Activated T-cell treated with anti-CD3 and anti-CD28 coated beads for 24 hours (primary cell): ENCODE measurements around the gene COPRS.

ENCODE experiments used
- DNase-seq: peaks from one replicate; pipeline ENCODE4 v3.0.0-alpha.2; 2020; ENCODE audit warnings: low read depth

The COPRS gene, protein sequence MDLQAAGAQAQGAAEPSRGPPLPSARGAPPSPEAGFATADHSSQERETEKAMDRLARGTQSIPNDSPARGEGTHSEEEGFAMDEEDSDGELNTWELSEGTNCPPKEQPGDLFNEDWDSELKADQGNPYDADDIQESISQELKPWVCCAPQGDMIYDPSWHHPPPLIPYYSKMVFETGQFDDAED

DNA sequence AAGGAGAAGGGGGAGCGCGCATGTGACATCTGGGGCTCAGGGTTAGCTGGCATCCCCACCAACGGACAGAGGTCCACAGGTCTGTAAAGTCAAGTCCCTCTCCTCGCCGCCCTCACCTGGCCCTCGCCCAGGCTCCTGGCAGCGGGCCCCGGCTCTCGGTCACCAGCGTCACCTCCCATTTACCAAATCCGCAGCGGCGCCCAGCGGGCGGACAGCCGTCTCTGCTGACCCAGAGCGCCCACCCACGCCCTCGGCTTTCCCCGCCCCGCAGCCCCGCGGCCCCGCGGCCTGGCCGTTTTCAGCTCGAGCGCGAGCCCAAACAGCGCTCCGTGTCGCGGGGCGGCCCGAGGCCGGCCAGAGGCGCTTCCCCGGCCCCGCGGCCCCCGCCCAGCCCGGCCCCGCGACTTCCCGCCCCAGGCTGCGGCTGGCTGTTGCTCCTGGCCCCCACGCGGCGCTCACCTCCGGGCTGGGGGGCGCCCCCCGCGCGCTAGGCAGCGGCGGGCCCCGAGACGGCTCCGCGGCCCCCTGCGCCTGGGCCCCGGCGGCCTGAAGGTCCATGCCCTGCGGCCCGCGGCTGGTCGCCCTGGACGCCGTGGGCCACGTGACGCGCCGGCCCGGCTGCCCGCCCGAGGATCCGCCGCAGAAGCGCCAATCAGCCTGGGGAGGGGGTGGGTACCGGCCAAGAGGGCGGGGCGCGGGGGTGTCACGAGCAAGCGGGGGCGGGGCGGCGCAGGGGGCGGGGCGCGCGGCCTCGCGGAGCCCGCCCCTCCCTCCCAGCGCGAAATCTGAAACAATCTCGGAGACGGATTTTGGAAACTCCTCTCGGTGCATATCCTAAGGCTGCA is at the start of gene COPRS:
Gene COPRS, minus strand, starts transcription at position 603 of the 845 bp plus-strand sequence. Its CDS starts 45 bp downstream, at position 558.
- DNase-seq, result peak; percentile 69

DNA sequence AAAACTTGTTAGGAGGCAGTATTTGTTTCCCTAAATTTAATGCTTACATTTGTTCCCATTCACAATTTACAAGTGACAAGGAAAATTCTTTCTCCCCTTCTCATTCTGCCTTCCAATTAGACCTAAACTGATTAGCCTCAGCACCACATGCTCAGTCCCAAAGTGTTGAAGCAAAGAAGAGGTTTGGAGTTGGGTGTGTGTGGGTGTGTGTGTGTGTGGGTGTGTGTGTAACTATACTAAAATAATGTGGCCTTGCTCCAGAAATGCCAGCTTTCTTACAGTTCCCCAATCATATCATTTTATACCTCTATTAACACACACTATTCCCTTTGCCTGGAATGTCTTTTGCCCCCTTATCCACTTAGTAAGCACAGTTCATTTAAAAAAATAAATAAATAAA is 49.3 kb upstream of the COPRS start:
- DNase-seq, result no peak

DNA sequence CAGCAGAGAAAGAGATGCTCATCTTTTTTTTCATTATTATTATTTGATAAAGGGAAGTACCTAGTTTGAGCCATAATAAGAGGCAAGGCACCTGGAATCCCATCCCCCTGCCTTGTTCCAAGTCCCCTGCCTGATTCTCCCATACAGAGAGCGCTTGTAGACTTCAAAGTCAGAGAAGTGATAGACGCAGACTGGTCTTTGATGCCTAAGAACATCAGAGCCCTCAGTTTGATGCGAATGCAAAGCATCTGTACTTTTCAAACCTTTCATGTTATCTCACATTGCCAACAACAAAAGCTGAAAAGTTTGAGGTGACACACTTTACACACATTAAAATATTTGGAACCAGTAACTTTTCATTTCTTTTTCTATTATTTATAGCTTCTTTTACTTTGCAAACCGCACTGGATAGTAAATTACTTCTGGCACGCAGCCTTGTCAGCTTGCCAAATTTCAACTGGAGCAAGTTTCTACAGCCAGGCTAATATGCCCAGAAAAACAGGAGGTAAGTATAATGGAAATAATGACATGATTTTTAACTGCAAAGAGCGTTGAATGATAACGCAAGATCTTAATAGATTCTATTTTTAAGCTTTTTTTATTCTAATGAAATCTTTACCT is 48.4 kb upstream of the COPRS start:
- no peak for DNase-seq

DNA sequence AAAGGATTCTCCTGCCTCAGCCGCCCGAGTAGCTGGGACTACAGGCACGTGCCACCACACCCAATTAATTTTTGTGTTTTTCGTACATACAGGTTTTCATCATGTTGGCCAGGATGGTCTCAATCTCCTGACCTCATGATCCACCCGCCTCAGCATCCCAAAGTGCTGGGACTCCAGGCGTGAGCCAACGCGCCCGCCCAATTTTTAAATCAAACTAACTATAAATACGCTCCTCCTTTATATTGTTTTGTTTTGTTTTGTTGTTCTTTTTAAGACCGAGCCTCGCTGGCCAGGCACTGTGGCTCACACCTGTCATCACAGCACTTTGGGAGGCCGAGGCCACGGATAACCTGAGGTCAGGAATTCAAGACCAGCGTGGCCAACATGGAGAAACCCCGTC is 44.4 kb upstream of the COPRS start:
- no peak for DNase-seq

DNA sequence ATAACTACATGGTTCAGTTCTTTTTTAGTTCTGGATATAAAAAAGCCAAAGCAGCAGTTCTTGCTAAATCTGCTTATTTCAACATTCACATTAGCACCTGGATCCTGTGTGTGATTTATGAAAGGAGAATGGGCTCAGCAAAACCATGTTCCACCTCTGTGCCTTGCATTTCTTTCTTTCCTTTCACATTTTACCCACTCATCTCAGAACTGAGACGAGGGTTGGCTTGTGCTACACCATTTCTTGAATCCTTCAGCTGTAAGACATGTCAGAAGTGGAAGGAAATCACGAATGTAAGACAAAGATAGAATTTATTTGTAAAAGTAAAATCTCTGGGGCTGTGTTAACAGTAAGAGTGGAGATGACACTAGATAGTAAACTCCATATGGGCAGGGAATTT is 43.6 kb upstream of the COPRS start:
- no peak for DNase-seq

DNA sequence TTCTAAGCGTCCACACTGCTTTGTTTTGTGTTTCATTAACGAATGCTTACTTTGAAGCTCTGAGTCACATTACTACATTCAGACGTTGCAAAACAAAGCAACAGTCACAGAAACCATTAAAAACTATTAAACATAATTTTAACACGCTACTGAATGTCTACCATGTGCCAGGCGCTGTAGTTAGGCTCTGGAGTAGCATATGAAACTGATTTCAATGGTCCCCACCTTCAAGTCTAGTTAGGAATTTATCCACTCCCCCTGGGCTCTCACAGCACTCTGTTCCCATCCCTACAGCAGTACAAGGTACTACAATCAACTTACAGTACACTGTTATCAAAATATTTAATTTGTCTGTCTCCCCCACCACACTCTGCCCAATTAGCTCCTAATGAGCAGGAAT is 41.8 kb upstream of the COPRS start:
- DNase-seq, result no peak

DNA sequence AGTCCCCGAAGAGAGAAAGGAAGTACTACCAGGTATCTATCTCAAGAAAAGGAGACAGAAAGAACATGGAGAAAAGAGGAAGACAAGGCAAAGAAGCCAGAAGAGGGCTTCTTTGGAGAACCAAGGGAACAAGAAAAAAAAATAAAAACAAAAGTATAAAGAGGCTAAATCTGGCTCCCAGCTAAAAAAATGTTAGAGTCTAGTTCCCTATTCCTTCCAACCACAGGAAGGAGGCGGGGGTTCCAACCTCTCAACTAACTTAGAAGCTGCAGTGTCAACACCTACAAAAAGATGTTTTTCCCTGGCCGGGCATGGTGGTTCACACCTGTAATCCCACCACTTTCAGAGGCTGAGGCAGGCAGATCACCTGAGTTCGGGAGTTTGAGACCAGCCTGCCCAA is 29.1 kb upstream of the COPRS start:
- no peak for DNase-seq

DNA sequence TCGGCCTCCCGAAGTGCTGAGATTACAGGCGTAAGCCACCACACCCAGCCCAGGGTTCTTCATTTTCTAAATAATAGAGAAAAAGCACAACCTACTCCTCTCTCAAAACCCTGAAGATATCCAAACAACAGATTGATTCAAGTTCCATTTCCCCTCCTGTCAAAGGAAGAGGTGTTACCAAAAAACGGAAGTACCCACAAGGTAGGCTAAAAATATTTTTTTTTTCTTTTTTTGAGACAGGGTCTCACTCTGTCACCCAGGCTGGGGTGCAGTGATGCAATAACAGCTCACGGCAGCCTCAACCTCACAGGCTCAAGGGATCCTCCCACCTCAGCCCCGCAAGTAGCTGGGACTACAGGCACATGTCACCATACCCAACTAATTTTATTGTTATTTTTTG is 23.5 kb upstream of the COPRS start:
- no peak for DNase-seq

DNA sequence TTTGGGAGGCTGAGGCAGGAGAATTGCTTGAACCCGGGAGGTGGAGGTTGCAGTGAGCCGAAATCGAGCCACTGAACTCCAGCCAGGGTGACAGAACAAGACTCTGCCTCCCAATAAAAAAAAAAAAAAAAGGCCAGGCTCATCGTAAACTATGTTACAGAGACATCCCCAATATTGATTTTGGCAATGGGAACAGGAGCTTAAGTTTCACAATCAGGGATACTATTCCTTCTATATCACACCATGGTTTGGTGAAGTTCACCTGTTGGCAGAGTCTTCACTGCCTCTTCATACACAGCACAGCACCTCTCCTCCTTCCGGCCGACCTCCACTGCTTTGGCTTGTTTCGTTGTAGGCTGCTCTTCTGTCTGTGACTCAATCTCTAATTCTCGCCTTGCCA is 21.3 kb upstream of the COPRS start:
- no peak for DNase-seq

DNA sequence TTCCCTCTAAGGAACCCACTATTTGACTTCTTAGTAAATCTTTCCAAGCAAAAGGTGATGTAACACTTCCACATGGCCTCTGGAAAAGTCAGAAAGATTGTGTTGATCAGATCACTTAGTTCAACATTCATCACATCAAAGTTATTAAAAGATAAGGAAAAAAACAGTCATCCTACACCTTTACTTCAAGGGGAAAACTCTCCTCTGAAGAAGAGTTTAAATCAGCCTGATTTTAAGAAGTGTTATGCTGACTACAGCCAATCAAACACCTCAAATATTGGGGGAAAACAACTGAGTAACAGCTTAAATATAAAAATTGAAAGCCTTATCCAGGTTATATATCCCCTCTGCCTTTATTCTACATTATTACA is 19.6 kb upstream of the COPRS start:
- DNase-seq, result no peak

DNA sequence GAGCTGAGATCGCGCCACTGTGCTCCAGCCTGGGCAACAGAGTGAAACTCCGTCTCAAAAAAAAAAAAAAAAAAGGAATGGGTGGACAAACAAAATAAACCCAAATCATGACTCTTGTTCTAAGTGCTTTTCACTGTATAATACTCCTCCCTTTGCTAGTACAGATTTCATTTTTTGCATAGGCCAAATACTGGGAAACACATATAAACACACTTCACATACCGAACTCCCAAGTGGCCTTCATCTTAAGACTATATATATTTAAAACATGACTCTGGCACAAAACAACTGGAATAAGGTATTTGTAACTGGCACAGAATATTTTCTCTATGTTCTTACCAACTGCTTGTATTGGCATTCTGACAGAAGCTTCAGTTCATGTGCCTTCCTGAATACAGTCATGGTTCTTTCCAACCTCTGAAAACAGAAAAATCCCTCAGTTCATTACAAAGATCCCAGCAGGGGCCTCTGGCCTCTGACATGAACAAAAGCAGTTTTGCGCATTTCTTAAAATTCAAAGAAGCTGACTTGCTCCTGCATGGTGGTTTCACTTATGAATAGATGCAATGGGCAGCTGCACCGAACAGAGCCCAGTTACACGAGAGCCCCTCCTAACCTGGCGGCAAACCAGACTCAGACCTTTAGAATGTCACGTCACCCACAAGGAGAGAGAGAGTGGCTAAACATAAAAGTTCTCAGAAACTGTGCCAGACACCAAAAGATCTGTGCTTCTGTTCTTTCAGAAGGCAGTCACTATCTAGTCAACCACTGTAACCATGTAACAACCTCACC is 19.1 kb upstream of the COPRS start:
- DNase-seq, result peak; percentile 30

DNA sequence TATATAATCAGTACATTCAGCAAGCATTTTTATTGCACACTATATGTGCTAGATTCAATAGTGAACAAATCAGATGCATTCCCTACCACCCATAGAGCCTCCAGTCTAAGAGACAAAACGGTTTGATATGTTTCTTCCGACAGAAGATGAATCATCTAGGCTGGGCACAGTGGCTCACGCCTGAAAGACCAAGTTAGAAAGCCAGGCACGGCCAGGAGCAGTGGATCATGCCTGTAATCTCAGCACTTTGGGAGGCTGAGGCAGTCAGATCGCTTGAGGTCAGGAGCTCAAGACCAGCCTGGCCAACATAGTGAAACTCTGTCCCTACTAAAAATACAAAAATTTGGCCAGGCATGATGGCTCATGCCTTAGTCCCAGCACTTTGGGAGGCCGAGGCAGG is 18.3 kb upstream of the COPRS start:
- DNase-seq, result no peak

DNA sequence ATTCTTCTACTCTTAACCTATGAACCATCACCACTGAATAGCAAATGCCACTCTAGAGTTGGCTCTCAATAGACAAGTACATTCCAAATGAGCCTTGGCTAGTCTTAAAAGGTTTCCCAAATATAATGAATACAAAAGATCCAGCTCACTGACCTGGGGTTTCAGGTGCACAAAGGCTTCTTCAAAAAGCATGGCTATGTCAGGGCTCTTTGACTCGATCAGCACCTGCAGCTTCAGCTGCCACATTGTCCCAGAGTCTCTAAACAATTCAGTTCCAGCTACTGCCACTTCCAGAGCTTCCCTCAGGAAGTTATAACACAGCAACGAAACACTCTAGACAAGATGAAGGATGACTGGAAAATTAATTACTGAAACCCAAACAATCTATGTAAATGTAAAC is 16.0 kb upstream of the COPRS start:
- no peak for DNase-seq

DNA sequence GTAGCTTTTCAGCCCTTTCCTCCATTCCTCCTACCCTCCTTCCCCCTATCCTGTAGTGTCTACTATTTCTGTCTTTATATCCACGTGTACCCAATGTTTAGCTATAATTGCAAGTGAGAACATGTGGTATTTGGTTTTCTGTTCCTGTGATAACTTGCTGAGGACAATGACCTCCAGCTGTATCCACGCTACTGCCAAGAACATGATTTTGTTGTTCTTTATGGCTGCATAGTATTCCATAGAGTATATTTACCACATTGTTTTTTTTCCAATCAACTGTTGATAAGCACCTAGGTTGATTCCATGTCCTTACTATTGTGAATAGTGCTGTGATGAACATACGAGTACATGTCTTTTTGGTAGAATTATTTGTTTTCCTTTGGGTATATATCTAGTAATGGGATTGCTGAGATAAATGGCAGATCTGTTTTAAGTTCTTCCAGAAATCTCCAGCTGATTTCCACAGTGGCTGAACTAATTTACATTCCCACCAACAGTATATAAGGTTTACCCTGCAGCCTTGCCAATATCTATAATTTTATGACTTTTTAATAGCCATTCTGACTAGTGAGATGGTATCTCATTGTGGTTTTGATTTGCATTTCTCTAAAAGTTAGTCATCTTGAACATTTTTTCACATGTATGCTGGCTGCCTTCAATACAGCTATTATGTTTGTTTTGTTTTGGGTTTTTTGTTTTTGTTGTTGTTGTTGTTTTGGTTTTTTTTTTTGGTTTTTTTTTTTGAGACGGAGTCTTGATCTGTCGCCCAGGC is 10.9 kb upstream of the COPRS start:
- DNase-seq, result no peak

DNA sequence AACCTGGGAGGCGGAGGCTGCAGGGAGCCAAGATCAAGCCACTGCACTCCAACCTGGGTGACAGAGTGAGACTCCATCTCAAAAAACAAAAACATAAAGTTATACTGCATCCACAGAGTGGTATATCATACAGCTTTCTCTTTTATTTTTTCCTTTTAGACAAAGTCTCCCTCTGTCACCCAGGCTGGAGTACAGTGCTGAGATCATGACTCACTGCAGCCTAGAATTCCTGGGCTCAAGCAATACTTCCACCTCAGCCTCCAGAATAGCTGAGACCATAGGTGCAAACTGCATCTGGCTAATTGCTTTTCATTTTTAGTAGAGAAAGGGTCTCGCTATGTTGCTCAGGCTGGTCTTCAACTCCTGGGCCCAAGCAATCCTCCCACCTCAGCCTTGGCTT is 10.0 kb upstream of the COPRS start:
- DNase-seq, result no peak

DNA sequence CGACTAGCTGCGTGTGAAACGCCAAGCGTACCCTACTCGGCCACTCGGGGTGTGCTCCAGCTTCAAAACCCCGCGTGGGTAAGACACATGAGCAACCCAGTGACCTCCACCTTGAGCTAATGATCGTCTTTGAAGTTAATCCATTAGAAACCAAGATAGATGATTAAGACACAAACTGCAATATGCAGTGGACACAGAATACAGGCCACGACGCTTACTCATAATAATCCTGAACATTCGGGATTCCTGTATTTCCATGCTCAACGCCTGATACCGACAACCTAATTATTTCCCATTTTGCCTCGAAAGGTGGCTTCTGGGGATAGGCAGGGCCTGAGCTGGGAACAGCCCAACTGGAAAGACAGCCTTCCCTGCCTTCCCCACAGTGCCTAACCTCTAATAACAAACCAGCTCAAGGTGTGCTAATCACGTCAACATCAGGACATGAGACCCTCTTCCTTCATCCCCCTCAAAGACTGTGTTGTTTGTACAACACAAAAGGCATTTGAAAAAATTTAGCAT is 504 bp upstream of the COPRS start:
- DNase-seq, result no peak

DNA sequence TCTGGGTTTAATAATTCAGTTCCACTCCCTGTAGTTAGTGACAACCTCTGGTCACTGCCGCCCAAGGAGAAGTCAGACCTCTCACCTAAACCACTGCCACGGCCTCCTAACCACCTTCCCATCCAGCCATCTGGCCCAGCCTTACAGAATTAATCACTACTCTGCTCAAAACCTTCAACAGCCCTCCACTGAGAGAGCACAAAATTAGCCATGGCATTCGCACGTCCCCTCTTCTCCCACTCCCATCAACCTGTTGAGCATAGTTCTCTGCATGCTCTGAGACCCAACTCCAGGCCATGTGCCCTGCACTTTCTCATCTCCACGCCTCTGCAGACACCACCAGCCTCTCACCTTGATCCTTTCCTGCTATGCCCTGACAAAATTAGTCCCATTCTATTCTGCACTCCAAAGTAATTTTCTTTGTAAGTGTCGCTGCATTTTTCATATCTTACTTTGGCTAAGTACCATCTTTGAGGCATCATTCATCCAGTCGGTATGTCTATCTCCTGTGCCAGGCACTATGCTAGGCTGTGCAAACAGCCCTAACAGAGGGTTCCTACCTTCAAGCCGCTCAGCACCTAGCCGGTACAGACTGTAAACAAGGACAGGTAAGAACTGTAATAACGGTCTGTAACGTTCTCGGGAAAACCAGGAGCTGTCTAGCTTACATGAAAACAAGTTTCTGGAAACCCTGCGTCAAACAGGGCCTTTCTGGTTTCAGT is 963 bp downstream of the COPRS start:
- no peak for DNase-seq

DNA sequence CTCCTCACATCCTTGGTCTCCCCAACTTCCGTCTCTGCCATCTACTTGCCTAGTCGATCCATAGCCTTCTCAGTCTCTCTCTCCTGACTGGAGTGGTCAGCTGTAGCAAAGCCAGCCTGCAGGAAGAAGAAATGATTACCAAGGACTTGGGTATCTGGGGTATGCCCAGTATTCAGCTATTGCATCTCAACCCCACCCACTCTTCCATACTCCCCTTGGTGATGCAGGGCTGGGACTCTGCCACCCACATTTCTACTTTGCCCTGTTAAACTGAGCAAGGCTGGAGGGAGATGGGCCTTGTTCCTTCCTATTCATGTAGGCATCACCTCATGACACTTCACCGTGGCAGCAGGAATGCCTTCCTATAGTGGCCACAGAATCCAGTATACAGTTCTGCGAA is 2.3 kb downstream of the COPRS start:
- no peak for DNase-seq

DNA sequence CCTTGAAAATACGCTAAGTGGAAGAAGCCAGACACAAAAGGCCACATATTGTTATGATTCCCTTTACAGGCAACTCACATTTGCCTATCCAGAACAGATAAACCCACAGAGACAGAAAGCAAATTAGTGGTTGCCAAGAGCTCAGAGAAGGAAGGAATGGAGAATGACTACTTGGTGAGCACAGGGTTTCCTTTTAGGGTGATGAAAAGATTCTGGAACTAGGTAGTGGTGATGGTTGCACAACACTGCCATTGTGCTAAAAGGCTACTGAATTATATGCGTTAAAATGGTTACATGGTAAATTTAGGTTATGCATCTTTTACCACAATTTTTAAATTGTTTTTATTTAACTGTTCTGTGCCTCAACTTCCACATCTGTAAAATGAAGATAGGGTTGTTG is 4.4 kb downstream of the COPRS start:
- no peak for DNase-seq

DNA sequence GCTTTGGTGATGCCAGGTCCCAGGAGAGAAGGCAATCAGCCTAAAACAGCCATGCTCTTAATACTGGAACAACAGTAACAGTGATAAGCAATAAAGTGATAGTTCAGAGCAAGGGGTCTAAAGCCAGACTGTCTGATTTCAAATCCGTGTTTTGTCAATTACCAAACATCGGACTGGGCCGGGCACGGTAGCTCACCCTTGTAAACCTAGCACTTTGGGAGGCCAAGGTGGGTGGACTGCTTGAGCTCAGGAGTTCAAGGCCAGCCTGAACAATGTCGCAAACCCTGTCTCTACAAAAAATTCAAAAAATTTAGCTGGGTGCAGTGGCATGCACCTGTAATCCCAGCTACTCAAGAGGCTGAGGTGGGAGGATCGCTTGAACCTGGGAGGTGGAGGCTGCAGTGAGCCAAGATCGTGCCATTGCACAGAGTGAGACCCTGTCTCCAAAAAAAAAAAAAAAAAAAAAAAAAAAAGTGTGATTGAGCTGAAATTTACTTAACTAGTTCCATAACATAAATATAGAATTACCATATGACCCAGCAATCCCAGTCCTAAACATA is 5.1 kb downstream of the COPRS start:
- no peak for DNase-seq

DNA sequence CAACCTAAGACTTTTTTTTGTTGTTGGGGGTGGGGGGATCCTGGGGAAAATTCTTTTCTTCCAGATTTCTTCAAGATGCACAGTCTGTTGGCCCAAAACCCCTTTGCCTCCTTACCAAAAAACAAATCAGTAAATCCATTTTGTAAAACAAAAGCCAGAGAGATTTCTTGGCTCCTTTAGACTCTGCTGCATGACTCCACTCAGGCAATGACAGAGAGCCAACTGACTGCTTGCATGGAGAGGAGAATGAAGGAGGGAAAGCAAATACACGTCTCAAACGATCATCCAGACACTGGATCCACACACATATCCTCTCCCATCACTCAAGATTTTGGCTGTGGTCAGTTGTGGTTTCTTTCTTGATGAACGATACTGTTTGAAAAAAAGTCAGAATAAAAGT is 13.8 kb downstream of the COPRS start:
- DNase-seq, result no peak
